Choroid plexus epithelial cell (primary cell): ENCODE results near the gene MYO5A.
"Not testable (repeated sequence)": the region's sequence is repeated elsewhere in the genome, so short reads cannot be mapped to it uniquely, and the experiment has no call there.

ENCODE experiments used
- DNase-seq: peaks from one replicate; pipeline ENCODE4 v3.0.0-alpha.2; 2010; ENCODE audit warnings: low read depth
- H3K4me3 ChIP-seq: 2 replicates; pipeline ENCODE4 v1.5.1; 2011; ENCODE audit warnings: low read depth, mild to moderate bottlenecking, control low read depth, low read length, moderate library complexity
- CTCF ChIP-seq: conservative IDR thresholded peaks from 2 replicates; pipeline ENCODE4 v1.5.1; 2011; ENCODE audit warnings: low read depth, mild to moderate bottlenecking, control low read depth, inconsistent platforms, low read length, moderate library complexity

MYO5A gene

GRCh38 chr15:52462806-52463360 is 65.8 kb downstream of the MYO5A start:
- no peak for DNase-seq
- no peak for TF ChIP-seq CTCF
- no peak overlapping the region for H3K4me3 ChIP-seq

DNA sequence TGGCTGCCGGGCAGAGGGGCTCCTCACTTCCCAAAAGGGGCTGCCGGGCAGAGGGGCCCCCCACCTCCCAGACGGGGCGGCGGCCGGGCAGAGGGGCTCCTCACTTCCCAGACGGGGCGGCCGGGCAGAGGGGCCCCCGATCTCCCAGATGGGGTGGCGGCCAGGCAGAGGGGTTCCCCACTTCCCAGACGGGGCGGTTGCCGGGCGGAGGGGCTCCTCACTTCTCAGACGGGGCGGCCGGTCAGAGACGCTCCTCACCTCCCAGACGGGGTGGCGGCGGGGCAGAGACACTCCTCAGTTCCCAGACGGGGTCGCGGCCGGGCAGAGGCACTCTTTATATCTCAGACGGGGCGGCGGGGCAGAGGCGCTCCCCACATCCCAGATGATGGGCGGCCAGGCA is 69.0 kb downstream of the MYO5A start:
- H3K4me3 ChIP-seq, DNase-seq: not testable (repeated sequence)

DNA sequence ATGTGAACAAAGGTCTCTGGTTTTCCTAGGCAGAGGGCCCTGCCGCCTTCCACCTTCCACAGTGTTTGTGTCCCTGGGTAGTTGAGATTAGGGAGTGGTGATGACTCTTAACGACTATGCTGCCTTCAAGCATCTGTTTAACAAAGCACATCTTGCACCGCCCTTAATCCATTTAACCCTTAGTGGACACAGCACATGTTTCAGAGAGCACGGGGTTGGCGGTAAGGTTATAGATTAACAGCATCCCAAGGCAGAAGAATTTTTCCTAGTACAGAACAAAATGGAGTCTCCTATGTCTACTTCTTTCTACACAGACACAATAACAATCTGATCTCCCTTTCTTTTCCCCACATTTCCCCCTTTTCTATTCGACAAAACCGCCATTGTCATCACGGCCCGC is 69.4 kb downstream of the MYO5A start:
- H3K4me3 ChIP-seq, DNase-seq: not testable (repeated sequence)

- no peak for TF ChIP-seq CTCF
- no peak for DNase-seq
Observed at GRCh38 chr15:52448011-52448890, 80.4 kb downstream of the MYO5A start.

DNA sequence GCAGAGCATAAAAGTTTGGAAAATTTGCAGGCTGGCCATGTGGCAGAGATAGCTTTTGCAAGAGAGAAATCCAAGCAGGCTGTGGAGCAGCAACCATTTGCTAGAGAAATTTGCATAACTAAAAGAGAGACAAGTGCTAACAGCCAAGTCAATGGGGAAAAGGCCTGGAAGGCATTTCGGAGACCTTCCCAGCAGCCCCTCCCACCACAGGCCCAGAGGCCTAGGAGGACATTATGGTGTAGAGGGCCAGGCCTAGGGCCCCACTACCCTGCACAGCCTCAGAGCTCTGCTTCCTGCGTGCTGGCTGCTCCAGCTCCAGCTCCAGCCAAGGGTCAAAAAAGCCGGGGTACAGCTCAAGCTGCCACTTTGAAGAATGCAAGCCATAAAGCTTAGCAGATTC is 82.7 kb downstream of the MYO5A start:
- no peak overlapping the region for H3K4me3 ChIP-seq
- TF ChIP-seq CTCF = no peak
- DNase-seq = no peak

More at GRCh38 chr15:52448011-52448890, 80.4 kb downstream of the MYO5A start:
- H3K4me3 ChIP-seq = no peak overlapping the region

DNA sequence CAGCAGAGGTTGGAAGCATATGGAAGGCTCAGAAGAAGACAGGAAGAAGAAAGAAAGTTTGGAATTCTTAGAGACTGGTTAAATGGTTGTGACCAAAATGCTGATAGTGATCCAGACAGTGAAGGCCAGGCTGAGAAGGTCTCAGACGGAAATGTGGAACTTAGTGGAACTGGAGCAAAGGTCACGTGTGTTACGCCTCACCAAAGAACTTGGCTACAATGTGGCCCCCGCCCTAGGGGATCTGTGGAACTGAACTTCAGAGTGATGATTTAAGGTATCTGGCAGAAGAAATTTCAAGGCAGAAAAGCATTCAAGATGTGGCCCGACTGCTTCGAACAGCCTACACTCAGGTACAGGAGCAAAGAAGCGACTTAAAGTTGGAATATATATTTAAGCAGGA is 83.1 kb downstream of the MYO5A start:
- no peak for DNase-seq
- no peak for TF ChIP-seq CTCF

GRCh38 chr15:52443205-52443604 is 85.5 kb downstream of the MYO5A start:
- DNase-seq, H3K4me3 ChIP-seq: not testable (repeated sequence)

More for the DNA sequence above, 83.1 kb downstream of the MYO5A start:
- no peak overlapping the region for H3K4me3 ChIP-seq

GRCh38 chr15:52441841-52442240 is 86.8 kb downstream of the MYO5A start:
- peak; percentile 19 for DNase-seq
- no peak overlapping the region for H3K4me3 ChIP-seq
- TF ChIP-seq CTCF = no peak
